HepG2 (cell line): ENCODE data around the gene VWA7. TPM values are rescaled to one million over a fixed set of nuclear protein-coding genes. Genes with fewer than 3 reads are reported as not detected.
A peak's percentile ranks its signal among the peaks of the same experiment; 100 is the strongest.

Experiments used
- ASH2L ChIP-seq: fragments of 300-600, 200-600 bp; sonication (generic); IDR thresholded peaks from 2 replicates; pipeline ENCODE4 v1.7.0; 2017; ENCODE audit warnings: low read depth, mild to moderate bottlenecking, moderate library complexity, mixed read lengths, low read length; ENCODE audit not compliant: insufficient read length
- CBX2 ChIP-seq, 2 experiments: fragments of 200-600 bp in 1 of 2; sonication (generic); formaldehyde crosslinking in 1 of 2; IDR thresholded peaks; 2 replicates each; pipeline versions ENCODE4 v1.7.0 to v1.8.1; 2018 to 2022; ENCODE audit warnings: low read depth in 2 of 2, low read length in 1 of 2, mild to moderate bottlenecking in 1 of 2, missing genetic modification reagents in 1 of 2
- CEBPB ChIP-seq: IDR thresholded peaks from 2 replicates; pipeline ENCODE4 v1.6.1; 2011; ENCODE audit warnings: low read depth, low read length, improper control_type of control experiment, borderline replicate concordance
- FIP1L1 ChIP-seq: fragments of 200-400 bp; formaldehyde crosslinking; IDR thresholded peaks from 2 replicates; pipeline ENCODE4 v1.6.1; 2018; ENCODE audit warnings: low read depth, mild to moderate bottlenecking, low read length, moderate library complexity, borderline replicate concordance; ENCODE audit not compliant: insufficient read depth
- HDAC6 ChIP-seq: fragments of 200-600 bp; sonication (generic); IDR thresholded peaks from 2 replicates; pipeline ENCODE4 v1.7.0; 2017; ENCODE audit warnings: mild to moderate bottlenecking, antibody characterized with exemption, low read length, low read depth
- HNRNPUL1 ChIP-seq: fragments of 200-400 bp; formaldehyde crosslinking; IDR thresholded peaks from 2 replicates; pipeline ENCODE4 v1.6.1; 2017; ENCODE audit warnings: low read depth, mild to moderate bottlenecking, low read length, moderate library complexity
- ISX ChIP-seq: sonication (generic); formaldehyde crosslinking; conservative IDR thresholded peaks from 2 replicates; pipeline ENCODE4 v1.5.0; 2020; ENCODE audit warnings: missing genetic modification reagents
- KDM6A ChIP-seq: IDR thresholded peaks from 2 replicates; pipeline ENCODE4 v1.6.1; 2016; ENCODE audit warnings: low read depth
- MIER2 ChIP-seq: IDR thresholded peaks from 2 replicates; pipeline ENCODE4 v1.6.1; 2016; ENCODE audit warnings: missing biosample characterization, missing genetic modification reagents
- NFYB ChIP-seq: sonication (generic); formaldehyde crosslinking; IDR thresholded peaks from 2 replicates; pipeline ENCODE4 v1.4.0; 2020; ENCODE audit warnings: missing genetic modification reagents
- U2AF2 ChIP-seq: fragments of 200-400 bp; formaldehyde crosslinking; IDR thresholded peaks from 2 replicates; pipeline ENCODE4 v1.6.1; 2017; ENCODE audit warnings: low read depth, mild to moderate bottlenecking, low read length
- ZFP41 ChIP-seq: sonication (generic); formaldehyde crosslinking; IDR thresholded peaks from 2 replicates; pipeline ENCODE4 v1.4.0; 2020; ENCODE audit warnings: mild to moderate bottlenecking, missing genetic modification reagents, borderline replicate concordance
- ZNF235 ChIP-seq: sonication (generic); formaldehyde crosslinking; IDR thresholded peaks from 2 replicates; pipeline ENCODE4 v1.8.1; 2023; ENCODE audit warnings: mild to moderate bottlenecking, missing genetic modification reagents, borderline replicate concordance
- ZNF382 ChIP-seq: sonication (generic); formaldehyde crosslinking; IDR thresholded peaks from 2 replicates; pipeline ENCODE4 v1.5.0; 2020; ENCODE audit warnings: missing genetic modification reagents, mild to moderate bottlenecking, borderline replicate concordance
- ZNF75D ChIP-seq: sonication (generic); formaldehyde crosslinking; IDR thresholded peaks from 2 replicates; pipeline ENCODE4 v1.8.1; 2023; ENCODE audit warnings: missing genetic modification reagents, mild to moderate bottlenecking, borderline replicate concordance
- ZSCAN21 ChIP-seq: sonication (generic); formaldehyde crosslinking; IDR thresholded peaks from 2 replicates; pipeline ENCODE4 v1.8.0; 2022; ENCODE audit warnings: mild to moderate bottlenecking, missing genetic modification reagents, moderate library complexity, borderline replicate concordance
- polyA plus RNA-seq, 8 experiments: library from polyadenylated mRNA; depleted of rRNA in 3 of 8; stranded (reverse) in 7 of 8; unstranded in 1 of 8; fragments of >200 nt; fragmentation: Illumina TruSeq in 4 of 8; extraction: Trizol in 4 of 8; gene quantifications; 2 replicates each; pipeline versions ENCODE4 v1.2.1 to v1.2.3, GENCODE V29; 2011 to 2016; ENCODE audit warnings: low read depth in 4 of 8, missing spikeins in 1 of 8, mixed read lengths in 1 of 8; ENCODE audit not compliant: insufficient read depth in 1 of 8
- total RNA-seq, 5 experiments: library from RNA; depleted of rRNA; stranded (reverse); fragments of >200 nt; fragmentation: Illumina TruSeq; extraction: Trizol; gene quantifications; 2 replicates each; pipeline ENCODE4 v1.2.3, GENCODE V29; 2016; ENCODE audit warnings: low read depth in 1 of 5
- TF ChIP-seq, protein P1 (sequence below): sonication (generic); formaldehyde crosslinking; IDR thresholded peaks from 2 replicates; pipeline ENCODE4 v1.4.0; 2020; ENCODE audit warnings: missing genetic modification reagents, borderline replicate concordance
- TF ChIP-seq, protein P2 (sequence below): sonication (generic); formaldehyde crosslinking; IDR thresholded peaks from 2 replicates; pipeline ENCODE4 v1.8.1; 2023; ENCODE audit warnings: mild to moderate bottlenecking, inconsistent platforms, moderate library complexity, missing genetic modification reagents, borderline replicate concordance
- TF ChIP-seq, protein P3 (sequence below): sonication (generic); formaldehyde crosslinking; IDR thresholded peaks from 2 replicates; pipeline ENCODE4 v1.4.0; 2020; ENCODE audit warnings: missing genetic modification reagents

Gene VWA7
- total and polyA plus RNA-seq, 2 of the 13 experiments (the other 11 are each of a cell fraction or from before 2014, with no cell fraction given) = 0.86 to 3.3 TPM

DNA sequence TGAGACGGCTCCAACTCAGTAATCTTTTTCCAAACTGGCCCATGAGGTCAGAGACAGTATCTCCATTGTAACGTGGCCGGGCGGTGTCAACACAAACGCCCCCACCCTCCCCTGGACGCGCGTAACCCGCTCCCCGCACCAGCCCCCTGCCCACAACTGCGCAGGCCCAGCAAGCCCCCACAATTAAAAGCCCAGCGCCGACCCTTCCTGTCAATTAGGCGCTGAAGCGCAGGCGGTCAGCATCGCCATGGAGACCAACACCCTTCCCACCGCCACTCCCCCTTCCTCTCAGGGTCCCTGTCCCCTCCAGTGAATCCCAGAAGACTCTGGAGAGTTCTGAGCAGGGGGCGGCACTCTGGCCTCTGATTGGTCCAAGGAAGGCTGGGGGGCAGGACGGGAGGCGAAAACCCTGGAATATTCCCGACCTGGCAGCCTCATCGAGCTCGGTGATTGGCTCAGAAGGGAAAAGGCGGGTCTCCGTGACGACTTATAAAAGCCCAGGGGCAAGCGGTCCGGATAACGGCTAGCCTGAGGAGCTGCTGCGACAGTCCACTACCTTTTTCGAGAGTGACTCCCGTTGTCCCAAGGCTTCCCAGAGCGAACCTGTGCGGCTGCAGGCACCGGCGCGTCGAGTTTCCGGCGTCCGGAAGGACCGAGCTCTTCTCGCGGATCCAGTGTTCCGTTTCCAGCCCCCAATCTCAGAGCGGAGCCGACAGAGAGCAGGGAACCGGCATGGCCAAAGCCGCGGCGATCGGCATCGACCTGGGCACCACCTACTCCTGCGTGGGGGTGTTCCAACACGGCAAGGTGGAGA, 38.1 kb upstream of the VWA7 start, which contains the start of the genes HSPA1A and HSPA1L (continued):
- TF ChIP-seq ZNF235 (CRISPR knock-in tag) (no peak), ZFP41 (no peak), ZSCAN21 (CRISPR knock-in tag) (peak; percentile 45; the same call in 1 of the 2 replicates), ZNF382 (CRISPR knock-in tag) (no peak), FIP1L1 (no peak), ASH2L (peak; percentile 14), MIER2 (CRISPR knock-in tag) (no peak), CEBPB (no peak), U2AF2 (no peak), ISX (no peak), NFYB (CRISPR knock-in tag) (peak; percentile 84), HNRNPUL1 (no peak), ZNF75D (CRISPR knock-in tag) (no peak), KDM6A (CRISPR knock-in tag) (no peak), CBX2 (IDR thresholded peaks at IDR 0.05; ENCODE audit: low read depth, low read length) (no peak), CBX2 (CRISPR knock-in tag; IDR thresholded peaks at IDR 0.05; ENCODE audit: low read depth) (no peak), HDAC6 (no peak)
- TF ChIP-seq, protein P1, sequence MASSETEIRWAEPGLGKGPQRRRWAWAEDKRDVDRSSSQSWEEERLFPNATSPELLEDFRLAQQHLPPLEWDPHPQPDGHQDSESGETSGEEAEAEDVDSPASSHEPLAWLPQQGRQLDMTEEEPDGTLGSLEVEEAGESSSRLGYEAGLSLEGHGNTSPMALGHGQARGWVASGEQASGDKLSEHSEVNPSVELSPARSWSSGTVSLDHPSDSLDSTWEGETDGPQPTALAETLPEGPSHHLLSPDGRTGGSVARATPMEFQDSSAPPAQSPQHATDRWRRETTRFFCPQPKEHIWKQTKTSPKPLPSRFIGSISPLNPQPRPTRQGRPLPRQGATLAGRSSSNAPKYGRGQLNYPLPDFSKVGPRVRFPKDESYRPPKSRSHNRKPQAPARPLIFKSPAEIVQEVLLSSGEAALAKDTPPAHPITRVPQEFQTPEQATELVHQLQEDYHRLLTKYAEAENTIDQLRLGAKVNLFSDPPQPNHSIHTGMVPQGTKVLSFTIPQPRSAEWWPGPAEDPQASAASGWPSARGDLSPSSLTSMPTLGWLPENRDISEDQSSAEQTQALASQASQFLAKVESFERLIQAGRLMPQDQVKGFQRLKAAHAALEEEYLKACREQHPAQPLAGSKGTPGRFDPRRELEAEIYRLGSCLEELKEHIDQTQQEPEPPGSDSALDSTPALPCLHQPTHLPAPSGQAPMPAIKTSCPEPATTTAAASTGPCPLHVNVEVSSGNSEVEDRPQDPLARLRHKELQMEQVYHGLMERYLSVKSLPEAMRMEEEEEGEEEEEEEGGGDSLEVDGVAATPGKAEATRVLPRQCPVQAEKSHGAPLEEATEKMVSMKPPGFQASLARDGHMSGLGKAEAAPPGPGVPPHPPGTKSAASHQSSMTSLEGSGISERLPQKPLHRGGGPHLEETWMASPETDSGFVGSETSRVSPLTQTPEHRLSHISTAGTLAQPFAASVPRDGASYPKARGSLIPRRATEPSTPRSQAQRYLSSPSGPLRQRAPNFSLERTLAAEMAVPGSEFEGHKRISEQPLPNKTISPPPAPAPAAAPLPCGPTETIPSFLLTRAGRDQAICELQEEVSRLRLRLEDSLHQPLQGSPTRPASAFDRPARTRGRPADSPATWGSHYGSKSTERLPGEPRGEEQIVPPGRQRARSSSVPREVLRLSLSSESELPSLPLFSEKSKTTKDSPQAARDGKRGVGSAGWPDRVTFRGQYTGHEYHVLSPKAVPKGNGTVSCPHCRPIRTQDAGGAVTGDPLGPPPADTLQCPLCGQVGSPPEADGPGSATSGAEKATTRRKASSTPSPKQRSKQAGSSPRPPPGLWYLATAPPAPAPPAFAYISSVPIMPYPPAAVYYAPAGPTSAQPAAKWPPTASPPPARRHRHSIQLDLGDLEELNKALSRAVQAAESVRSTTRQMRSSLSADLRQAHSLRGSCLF = no peak
- TF ChIP-seq, protein P2, sequence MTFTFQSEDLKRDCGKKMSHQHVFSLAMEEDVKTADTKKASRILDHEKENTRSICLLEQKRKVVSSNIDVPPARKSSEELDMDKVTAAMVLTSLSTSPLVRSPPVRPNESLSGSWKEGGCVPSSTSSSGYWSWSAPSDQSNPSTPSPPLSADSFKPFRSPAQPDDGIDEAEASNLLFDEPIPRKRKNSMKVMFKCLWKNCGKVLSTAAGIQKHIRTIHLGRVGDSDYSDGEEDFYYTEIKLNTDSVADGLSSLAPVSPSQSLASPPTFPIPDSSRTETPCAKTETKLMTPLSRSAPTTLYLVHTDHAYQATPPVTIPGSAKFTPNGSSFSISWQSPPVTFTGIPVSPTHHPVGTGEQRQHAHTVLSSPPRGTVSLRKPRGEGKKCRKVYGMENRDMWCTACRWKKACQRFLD (CRISPR knock-in tag) = no peak
- TF ChIP-seq, protein P3, sequence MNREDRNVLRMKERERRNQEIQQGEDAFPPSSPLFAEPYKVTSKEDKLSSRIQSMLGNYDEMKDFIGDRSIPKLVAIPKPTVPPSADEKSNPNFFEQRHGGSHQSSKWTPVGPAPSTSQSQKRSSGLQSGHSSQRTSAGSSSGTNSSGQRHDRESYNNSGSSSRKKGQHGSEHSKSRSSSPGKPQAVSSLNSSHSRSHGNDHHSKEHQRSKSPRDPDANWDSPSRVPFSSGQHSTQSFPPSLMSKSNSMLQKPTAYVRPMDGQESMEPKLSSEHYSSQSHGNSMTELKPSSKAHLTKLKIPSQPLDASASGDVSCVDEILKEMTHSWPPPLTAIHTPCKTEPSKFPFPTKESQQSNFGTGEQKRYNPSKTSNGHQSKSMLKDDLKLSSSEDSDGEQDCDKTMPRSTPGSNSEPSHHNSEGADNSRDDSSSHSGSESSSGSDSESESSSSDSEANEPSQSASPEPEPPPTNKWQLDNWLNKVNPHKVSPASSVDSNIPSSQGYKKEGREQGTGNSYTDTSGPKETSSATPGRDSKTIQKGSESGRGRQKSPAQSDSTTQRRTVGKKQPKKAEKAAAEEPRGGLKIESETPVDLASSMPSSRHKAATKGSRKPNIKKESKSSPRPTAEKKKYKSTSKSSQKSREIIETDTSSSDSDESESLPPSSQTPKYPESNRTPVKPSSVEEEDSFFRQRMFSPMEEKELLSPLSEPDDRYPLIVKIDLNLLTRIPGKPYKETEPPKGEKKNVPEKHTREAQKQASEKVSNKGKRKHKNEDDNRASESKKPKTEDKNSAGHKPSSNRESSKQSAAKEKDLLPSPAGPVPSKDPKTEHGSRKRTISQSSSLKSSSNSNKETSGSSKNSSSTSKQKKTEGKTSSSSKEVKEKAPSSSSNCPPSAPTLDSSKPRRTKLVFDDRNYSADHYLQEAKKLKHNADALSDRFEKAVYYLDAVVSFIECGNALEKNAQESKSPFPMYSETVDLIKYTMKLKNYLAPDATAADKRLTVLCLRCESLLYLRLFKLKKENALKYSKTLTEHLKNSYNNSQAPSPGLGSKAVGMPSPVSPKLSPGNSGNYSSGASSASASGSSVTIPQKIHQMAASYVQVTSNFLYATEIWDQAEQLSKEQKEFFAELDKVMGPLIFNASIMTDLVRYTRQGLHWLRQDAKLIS (CRISPR knock-in tag) = no peak
